NCI-H460 (cell line): ENCODE data around the gene RNF111. TPM values are rescaled to one million over a fixed set of nuclear protein-coding genes. Genes with fewer than 3 reads are reported as not detected.
"Not testable (repeated sequence)": the region's sequence is repeated elsewhere in the genome, so short reads cannot be mapped to it uniquely, and the experiment has no call there.

Source experiments
- DNase-seq: peaks from one replicate; pipeline ENCODE4 v3.0.0-alpha.2; 2016; ENCODE audit warnings: low read depth; ENCODE audit errors: extremely low read depth
- total RNA-seq: library from RNA; depleted of rRNA; stranded (reverse); fragments of >200 nt; shearing (Covaris generic); gene quantifications from 2 replicates; pipeline ENCODE4 v1.2.3, GENCODE V29; 2014

The RNF111 gene
- total RNA-seq, 1 experiment from 2014 or later = 3.8 TPM

- DNase-seq = no peak
Observed at GRCh38 chr15:58999694-59000093, 12.2 kb downstream of the RNF111 start.

GRCh38 chr15:59000251-59000650, 12.8 kb downstream of the RNF111 start:
- DNase-seq = not testable (repeated sequence)

- no peak for DNase-seq
Observed at GRCh38 chr15:59001946-59002345, 14.5 kb downstream of the RNF111 start.

GRCh38 chr15:59002418-59002859, 15.0 kb downstream of the RNF111 start:
- DNase-seq = no peak

GRCh38 chr15:59005579-59005978, 18.1 kb downstream of the RNF111 start:
- no peak for DNase-seq

- no peak for DNase-seq
Observed at GRCh38 chr15:59008086-59008485, 20.6 kb downstream of the RNF111 start.

GRCh38 chr15:59011262-59011952, 23.9 kb downstream of the RNF111 start:
- no peak for DNase-seq

- DNase-seq = no peak
Observed at GRCh38 chr15:59013246-59013873, 25.9 kb downstream of the RNF111 start.

- no peak for DNase-seq
Observed at GRCh38 chr15:59014068-59014467, 26.6 kb downstream of the RNF111 start.

GRCh38 chr15:59017449-59017848, 30.0 kb downstream of the RNF111 start:
- DNase-seq = no peak

GRCh38 chr15:59018833-59019232, 31.4 kb downstream of the RNF111 start:
- DNase-seq = no peak

GRCh38 chr15:59020322-59020721, 32.9 kb downstream of the RNF111 start:
- no peak for DNase-seq

- DNase-seq = no peak
Observed at GRCh38 chr15:59022188-59022587, 34.7 kb downstream of the RNF111 start.

GRCh38 chr15:59026207-59026606, 38.7 kb downstream of the RNF111 start:
- no peak for DNase-seq

GRCh38 chr15:59028387-59028955, 41.0 kb downstream of the RNF111 start:
- no peak for DNase-seq

- DNase-seq = no peak
Observed at GRCh38 chr15:59029554-59029953, 42.1 kb downstream of the RNF111 start.

GRCh38 chr15:59035201-59035600, 47.7 kb downstream of the RNF111 start:
- DNase-seq = no peak

- DNase-seq = no peak
Observed at GRCh38 chr15:59039225-59039624, 51.8 kb downstream of the RNF111 start.

GRCh38 chr15:59042041-59042440, 54.6 kb downstream of the RNF111 start:
- DNase-seq = no peak

GRCh38 chr15:59048897-59049296, 61.4 kb downstream of the RNF111 start:
- DNase-seq = no peak

- DNase-seq = no peak
Observed at GRCh38 chr15:59051873-59052861, 64.7 kb downstream of the RNF111 start.
